Stimulated activated CD8-positive, alpha-beta memory T cell treated with anti-CD3 and anti-CD28 coated beads, Interleukin-2, amount 100 ng/mL, for 1 hour (primary cell): ENCODE results near the gene RAB4A.
"Not testable (repeated sequence)": the region's sequence is repeated elsewhere in the genome, so short reads cannot be mapped to it uniquely, and the experiment has no call there.

Experiments used
- DNase-seq, 2 donors: peaks; one replicate each; pipeline ENCODE4 v3.0.0-alpha.2; 2020; ENCODE audit warnings: low read depth in 2 of 2

RAB4A gene

DNA sequence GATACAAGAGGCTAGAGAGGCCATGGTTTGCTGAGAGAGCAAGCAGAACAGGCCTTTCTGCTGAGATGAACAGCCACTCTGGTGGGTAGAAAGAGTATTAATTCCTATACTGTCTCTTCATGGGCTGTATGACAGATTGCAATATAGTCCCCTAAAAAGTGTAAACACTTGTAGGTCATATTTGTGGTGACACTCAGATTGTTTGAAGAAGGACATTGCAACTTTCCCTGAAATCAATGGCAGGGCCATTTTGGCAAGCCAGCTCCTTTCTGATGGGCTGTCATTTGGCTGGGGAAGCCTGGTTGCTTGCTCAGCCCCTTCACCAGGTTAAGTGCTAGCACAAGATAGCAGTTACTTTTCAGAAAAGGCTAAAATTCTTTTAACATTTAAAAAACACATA lies 27.5 kb downstream of the RAB4A start:
- DNase-seq: no peak

DNA sequence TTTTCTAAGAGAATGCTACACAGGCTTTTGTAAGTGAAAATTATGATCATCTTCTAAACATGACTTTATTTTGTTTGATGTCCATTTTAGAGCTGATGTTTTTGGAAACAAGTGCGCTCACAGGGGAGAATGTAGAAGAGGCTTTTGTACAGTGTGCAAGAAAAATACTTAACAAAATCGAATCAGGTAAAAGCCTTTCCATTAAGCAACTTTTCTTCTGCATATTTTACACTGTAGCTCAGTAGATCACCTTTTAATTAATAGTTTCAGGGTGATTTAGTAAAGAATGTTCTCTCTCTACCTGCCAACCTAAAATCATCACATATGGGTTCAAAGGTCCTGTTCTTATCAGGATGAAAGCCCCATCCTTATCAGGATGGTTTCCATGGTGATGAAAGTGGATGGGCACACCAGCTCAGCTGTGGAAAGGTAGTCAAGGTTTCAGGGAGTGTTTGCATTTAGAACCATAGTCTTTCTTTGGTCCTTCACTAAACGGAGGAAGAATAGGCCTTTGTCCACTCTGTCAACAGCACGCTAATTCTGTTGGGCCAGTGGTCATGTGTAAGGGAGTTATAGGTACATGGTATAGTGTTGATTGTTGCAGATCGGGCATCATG lies 28.1 kb downstream of the RAB4A start:
- DNase-seq: no peak

DNA sequence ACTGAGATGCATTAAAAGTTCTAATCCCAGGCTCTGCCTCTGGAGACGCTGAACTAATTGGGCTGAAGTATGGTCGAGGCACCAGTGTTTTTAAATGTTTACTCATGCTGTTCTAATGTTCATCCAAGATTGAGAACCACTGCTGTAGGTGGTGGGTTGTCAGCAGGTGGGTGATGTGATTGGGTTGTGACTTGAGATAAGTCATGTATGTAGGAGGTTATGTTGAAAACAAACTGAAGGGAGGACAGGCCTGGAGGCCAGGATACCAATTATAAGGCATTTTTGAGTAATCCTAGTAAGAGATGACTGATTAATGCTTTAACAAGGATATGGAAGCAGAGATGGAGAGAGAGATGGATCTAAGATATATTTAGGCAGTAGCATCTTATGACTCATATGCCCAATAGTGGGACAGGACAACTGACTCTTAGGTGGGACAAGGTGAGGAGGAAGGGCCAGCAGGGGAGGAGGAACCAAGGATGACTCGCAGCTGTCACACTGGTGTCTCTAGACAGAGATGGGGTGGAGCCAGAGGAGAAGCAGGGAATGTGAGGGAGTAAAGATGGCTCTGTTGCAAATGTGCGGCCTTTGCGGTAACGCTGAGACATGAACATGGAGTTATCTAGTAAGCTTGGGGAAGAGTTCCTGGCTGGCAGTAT lies 29.3 kb downstream of the RAB4A start:
- DNase-seq: no peak

DNA sequence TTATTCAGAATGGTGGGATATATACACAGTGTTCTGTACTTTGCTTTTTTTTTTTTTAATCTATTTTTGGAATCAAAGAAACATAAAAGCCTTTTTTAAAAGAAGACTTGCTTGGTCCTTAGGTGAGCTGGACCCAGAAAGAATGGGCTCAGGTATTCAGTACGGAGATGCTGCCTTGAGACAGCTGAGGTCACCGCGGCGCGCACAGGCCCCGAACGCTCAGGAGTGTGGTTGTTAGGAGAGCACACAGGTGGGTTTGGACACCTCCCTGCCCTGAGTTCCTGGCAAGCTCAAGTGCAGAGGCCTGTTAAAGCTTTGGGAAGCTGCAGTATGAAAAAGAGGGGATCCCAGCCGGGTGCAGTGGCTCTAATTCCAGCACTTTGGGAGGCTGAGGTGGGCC lies 31.8 kb downstream of the RAB4A start:
- no peak for DNase-seq

DNA sequence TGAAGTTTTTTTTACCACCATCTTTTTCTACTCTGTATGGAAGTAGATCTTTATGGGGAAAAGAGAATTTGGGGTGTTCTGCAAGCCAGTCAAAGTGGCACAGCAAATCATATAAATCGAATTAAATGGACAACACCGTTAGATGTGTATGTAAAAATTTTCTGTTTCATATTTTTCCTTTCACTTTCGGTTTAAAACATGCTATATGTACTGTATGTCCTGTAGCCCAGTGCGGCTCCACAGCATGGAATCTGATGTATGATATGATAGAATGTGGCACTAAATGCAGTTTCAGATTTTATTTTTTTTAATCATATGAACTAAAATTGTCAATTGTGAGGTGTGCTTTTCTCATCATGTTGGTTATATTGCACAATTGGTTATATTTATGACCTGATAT lies 32.9 kb downstream of the RAB4A start:
- DNase-seq: no peak

DNA sequence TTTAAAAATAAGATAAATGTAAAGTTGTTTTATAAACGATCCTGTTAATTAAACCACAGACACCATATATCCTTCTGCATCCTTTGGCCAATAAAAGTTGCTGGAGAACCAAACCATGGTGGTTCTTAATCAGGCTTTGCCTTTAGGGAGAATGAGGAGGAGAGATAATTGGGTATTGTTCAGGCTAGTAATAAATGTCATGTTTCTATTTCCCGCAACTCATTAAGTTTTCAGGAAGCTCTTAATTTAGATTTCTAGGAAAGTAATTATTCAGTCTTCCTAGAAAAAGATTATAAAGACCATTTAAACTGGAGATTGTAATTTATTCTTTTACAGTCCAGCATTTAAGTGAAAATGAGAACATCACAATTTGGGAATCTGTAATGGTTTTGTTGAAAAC lies 34.5 kb downstream of the RAB4A start:
- no peak for DNase-seq

DNA sequence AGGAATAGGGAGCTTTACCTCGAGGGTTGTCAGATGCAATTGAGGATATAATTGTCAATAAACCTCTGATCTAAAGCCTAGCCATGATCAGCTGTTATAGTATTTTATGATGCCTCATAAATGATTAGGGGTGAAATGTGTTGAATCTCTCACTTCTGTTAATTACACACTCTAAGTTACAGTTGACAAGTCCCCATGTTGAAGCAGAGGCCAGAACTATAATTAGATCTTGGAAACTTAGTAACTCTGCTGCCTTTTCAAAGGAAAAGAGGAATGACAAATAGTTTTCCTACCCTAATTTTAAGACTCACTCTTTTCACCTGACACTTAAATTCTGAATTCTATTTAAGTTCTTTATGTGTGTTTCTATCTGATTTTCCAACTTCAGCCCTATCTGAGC lies 38.2 kb downstream of the RAB4A start:
- DNase-seq: no peak

DNA sequence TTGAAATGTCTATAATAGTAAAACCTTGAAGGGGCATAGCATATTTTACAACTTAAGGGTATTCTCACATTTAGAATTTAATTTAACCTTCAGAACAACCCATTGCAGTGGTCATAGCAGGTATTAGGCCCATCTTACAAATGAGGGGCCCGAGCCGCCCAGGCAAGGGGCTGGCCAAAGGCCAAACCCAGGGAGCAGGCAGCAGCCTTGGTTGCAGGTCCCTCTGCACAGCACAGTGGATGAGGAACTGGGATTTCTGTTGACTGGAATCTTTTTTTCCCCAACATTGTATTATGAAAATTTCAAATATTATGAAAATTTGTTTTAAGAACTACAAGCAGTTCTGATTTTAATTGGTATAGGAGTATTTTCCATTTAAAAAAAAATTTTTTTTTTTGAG lies 38.8 kb downstream of the RAB4A start:
- no peak for DNase-seq

DNA sequence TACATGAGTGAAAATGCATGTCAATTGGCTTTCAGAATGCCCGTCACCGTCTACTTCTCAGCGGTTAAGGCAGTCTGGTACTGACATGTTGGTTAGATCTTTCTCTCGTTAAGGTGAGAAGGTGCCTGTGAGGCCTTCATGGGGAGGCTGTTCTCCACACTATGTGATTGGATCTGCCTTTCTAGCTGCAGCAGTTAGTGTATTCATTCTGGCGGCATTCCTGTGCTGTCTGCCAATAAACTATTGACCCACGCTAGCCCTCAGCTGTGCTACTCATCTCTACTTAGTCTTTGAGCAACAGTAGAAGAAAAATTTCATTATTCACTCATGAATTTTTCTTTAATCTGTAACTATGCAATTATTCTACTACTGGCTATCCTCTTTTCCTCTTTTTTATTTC lies 39.9 kb downstream of the RAB4A start:
- no peak for DNase-seq

DNA sequence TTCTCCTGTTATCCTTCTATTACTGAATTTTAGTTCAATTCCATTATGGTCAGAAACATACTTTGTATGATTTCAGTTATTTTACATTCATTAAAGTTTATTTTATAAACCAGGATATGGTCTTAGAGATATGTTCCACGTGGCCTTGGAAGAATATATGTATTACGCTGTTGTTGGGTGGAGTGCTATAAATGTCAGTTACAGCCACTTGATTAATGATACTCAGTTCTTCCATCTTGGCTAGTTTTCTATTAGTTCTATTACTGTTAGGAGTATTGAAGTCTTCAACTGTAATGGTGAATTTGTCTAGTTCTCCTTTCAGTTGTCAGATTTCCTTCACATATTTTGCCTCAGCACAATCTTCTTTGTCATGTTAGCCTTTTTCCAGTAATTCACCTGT lies 45.3 kb downstream of the RAB4A start:
- DNase-seq: no peak

DNA sequence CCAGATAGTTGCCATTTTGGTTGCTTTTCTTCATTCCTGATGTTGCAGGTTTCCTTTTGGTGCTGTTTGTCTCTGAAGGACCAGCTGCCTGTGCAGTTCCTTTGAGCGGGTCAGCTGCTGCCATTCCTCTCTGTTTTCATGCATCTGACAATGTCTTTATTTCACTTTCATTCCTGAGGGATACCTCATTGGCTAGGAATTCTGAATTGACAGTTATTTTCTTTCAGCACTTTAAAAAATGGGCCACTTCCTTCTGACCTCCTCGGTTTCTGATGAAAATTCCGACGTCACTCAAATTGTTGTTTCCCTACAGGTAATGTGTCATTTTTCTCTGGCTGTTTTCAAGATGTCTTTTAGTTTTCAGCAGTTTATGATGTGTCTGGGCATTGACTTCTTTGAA lies 47.1 kb downstream of the RAB4A start:
- no peak for DNase-seq

DNA sequence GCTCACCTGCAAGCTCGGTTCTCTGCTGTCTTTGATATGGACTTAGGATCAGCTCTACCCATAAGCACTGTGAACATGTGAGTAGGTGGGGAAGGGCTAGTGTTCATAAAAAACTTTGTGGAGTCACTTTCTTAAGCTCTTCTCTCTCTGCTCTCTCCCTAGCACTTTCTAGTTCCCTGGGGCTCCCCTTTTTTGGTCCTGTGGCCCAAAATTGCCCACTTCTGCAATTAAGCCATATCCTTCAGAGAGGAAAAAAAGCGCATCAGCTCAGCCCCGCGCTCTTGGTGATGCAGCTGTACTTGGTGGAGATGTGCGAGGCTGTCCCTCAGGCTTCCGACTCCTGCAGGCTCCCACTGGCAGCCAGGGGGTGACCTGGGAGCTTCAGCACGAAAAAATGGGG lies 48.6 kb downstream of the RAB4A start:
- DNase-seq: no peak

DNA sequence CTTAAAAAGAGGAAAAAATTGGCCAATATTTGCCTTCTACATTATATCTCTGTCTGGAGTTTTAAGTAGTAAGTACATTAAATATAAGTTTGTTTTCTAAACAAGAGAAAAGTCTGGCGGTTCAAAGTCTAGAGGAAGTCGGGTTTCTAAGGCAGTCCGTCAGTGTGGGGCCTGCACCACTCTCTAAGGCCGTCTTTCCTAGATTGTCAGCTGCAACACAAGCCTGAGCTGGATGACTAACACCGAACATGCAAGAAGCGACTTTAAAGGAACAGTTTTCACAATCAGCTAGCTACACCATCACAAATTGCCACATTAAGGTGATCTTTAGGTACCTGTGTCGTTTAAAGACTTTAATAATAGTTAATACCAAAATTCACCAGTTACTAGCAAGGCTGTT lies 52.3 kb downstream of the RAB4A start:
- DNase-seq: no peak

DNA sequence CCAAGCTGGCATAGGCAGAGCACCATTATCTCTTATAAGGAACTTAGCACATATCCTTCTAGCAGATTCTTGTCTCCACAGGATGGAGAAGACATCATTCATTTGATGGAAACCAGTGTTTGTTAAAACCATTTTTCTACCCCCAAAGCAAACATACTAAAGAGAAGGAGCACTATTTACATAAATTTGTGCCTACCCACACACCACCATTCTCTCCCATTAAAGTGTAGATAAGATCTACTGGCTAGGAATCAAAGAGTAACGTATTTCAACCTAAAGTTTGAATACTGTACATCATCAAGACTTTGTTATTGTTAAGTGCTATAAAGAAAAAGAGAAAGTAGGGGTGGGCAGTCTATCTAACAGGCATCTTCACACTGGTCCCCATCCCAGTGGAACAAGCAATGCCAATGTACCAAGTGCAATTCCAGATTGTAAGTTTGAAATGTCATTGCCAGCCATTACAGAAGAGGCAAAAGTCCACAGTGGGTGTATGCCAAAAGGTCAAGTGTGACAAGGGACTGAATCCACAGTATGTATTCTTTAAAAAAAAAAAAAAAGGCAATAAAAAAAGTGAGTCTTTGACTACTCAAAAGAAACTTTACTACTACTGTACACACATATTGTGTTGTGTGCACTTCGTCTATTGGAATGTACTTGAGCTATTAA lies 53.1 kb downstream of the RAB4A start:
- DNase-seq: no peak

DNA sequence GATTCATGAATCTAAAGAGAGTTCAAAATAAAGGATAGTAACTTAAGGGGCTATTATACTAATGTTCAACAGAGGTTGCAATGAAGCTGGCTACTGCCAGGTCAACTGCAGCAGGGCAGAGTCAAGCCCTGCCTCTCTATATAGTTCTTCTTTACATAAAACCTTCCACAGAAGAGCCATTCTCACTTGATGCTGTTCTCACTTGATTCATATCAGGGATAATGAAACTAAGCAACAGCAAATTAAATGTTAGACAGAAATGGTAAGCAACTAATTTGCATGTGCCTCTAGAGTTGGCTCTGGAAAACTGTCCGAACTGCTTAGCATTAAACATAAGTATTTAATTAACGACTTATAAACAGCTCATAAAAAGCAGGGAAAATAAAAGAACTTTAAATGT lies 54.5 kb downstream of the RAB4A start:
- no peak for DNase-seq

DNA sequence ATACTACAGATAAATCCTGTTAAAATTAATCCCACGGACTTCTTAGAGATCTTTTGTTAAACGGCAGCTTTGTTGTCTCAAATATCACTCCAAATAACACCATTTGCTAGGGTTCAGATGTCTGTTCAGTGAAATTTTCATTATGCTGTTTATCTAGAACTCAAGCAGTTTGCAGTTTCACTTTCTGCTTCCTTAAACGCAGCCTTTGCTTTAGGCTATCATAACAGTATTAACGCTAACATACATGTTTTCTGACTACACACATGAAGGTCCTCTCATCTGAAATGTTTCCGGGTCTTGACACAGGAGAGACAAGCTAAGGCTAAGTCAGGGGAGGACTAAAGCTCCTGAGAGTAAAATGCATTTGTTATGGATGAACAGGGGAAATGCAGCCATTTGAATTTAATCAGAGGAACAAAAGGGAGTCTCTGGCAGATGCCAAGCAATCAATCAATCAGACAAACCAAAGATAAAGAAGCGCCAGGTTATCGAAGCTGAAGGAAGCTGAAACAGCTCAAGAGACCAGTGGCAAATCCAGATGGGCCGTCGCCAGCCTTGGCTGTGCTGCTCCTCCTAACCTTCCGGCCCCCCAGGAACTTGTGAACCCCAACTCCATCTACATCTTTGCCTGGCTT lies 55.1 kb downstream of the RAB4A start:
- DNase-seq: no peak

DNA sequence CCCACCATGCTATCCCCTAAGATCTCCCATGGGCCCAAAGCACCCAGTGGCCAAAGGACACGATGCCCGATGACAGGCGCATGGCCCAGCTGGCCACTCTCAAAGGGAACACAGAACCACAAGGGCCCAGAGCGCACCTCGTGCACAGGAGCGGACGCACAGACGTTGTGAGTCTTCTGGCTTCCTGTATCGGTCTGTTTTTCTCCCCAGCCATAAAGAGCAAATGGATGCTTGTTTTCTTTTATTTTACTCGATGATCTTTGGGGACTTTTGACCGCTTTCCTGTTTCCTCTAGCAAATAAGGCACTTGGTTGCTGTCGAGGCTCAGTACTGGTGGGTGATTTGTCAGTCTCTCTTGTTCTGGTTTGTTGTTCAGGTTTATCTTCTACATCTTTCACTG lies 55.7 kb downstream of the RAB4A start:
- no peak for DNase-seq

DNA sequence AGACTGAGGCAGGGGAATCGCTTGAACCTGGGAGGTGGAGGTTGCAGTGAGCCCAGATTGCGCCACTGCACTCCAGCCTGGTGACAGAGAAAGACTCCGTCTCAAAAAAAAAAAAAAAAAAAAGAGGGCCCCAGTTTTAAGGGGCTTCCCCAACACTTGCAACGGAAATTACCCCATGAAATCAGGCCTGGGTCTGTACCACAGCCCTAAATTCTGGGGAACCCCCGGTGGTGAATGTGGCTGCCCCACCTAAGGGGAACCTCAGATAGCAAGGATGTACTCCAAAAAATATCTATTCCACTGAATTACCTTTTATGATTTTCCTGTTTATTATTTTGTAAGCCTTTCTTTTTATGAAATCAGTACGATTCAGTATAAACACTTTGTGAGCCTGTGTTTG lies 56.9 kb downstream of the RAB4A start:
- not testable (repeated sequence) for DNase-seq

DNA sequence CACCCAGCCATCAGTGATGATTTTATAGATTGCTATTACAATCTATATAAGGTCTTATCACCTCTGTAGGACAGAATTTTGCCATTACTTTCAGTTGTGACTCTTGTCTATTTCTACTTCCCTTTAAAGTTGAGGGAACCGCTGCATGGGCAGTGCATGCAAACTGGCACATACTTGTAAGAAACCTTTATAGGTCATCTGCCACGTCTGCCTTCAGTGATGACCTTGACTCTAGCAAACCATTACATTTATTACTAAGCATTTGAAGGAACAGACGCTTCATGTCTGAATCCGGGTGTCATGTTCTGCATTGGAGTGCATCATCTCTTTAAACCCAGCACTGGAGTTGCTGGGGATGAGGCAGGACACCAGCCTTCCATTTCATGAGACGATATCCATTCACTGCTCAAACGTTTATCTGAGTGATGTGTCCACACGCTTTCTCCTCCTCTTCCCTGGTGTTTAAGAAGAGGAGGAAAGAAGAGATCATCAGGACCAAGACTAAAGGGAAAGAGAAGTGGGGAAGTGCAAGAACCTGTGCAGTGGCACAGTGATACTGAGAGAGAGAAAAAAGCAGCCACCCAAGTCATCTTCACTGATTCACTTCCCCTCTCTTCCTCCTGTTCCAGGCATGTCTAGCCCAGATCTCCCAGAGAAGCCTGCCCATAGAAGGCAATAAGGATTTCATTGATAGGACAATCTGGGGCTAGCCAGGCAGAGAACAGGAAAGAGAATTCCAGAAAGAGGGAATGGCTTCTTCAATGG lies 57.9 kb downstream of the RAB4A start:
- DNase-seq: no peak

DNA sequence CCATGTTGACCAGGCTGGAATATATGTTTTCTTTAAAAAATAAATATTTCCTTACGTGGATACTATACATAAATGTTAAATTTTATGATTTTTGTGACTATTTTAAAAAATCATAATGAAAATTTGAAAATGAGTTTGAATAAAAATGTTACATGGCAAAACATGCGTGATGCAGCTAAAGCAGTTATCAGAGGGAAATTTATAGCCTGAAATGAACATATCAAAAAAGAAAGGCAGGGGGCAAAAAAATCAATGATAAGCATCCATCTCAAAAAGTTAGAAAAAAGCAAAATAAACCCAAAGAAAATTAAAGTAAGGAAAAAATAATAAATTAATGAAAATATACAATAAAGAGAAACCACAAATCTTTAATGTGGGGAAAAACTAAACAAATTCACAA lies 63.4 kb downstream of the RAB4A start:
- DNase-seq: no peak

DNA sequence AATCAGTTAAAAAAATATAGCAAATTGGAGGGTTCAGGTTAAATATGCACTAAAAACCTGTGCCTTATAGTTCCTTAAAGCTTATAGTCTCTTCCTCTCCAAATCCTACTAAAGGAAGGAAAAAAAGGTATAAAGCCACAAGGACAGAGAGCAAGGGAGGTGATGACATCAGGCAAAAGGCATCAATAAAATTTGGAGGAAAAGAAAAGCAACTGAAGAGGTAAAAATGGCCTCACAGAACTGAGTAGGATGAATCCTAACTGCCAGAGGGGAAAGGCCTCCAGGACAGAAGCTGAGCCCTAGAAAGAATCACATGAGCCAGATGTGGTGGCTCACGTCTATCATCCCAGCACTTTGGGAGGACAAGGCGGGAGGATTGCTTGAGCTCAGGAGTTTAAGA lies 63.8 kb downstream of the RAB4A start:
- DNase-seq: no peak

DNA sequence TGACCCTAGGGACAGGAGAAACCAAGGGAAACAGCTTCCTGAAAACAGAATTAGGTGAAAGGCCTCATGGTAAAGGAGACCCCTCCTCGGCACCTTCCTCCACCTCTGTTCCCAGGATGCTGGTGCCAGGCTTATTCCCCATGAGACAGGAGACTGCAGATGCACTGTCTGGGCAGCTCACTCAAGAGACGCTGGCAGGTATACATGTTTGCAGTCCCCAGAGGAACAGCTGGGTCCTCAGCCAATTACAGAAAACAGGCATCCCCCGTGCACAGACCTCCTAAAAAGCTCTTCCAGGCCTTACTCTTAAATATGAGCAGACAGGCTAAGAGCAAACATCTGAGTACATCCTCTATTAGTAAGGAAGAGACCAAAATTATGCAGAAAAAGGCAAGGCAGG lies 65.4 kb downstream of the RAB4A start:
- no peak for DNase-seq
